HG03025 (cell line): ENCODE results near the gene CSRNP3.

Experiments
- ATAC-seq: cut with Tn5 transposase; IDR thresholded peaks from one replicate; pipeline ENCODE4 v1.9.1; 2021; ENCODE audit warnings: mild to moderate bottlenecking, moderate library complexity; ENCODE audit not compliant: unreplicated experiment, low FRiP score

CSRNP3 gene

DNA sequence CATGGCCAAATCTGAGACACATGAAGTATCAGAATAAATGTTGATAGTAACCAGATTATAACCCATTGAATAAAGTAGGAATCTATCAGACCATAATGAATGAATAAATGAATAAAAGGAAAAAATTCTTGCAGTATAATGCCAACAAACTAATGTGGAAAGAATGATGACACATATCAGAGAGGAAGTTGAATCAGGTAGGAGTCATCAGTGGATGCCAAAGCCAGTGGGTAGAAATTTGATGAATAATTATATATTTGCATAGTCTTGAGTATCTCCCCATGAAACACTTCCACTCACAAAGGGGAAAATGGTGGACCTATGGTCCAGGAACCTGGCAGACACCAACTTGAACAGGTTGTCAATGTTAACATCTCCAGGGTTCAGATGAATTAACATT is 255.9 kb downstream of the CSRNP3 start:
- no peak for ATAC-seq
